TTC549 (cell line): ENCODE data around the gene EMC9.
A peak's percentile ranks its signal among the peaks of the same experiment; 100 is the strongest.

Source experiments
- FAIRE-seq: peaks from 2 replicates; lab custom pipeline; 2012; peaks lifted over from hg19 to GRCh38; lab: Jason Lieb, UNC

The EMC9 gene

DNA sequence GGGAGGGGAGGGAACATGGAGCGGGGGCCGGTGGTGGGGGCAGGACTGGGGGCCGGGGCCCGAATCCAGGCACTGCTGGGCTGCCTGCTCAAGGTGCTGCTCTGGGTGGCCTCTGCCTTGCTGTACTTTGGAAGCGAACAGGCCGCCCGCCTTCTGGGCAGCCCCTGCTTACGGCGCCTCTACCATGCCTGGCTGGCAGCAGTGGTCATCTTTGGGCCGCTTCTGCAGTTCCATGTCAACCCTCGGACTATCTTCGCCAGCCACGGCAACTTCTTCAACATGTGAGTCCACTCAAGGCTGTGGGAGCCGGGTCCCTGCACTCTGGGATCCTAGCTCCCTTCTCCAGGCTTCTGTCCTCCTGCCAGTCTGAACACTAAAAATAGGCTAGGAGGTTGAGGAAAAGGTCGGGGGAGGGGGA is 9.8 kb downstream of the EMC9 start:
- FAIRE-seq, result no peak

DNA sequence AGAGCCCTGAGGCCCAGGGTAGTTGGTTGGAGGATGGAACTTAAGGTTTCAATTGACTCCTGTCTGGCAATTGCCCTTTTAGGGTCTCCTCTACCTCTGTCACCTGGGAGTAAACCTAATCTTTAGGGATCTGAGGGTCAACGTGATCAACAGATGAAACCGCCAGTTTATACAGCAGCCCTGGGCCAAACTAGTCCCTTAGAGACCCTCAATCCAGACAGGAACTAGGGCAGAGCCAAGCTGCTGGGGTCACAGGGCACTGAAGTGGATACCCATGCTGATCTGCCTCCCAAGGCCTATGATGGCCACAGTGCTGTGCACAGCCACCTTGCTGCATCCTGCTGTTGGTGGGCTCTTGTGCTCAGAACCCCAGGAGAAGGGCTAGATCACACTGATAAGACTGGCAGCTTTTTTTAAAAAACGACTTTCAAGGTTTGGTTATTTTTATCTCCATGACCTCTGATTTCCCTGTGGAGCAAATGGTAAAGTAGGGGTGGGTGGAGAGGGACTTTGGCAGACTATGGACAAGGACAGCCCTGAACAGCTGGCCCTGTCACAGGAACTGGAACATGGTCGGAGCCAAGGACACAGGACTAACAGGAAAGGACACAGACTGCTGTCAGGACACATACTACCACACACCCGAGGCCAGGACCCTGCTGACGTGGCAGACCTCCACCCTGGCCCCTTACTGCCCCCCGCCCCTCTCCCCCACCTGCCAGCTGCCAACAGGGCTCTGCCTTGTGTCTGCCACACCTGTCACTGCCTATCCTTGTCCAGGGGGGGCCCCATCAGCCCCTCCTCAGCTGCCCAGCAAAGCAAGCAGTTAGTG is 10.5 kb downstream of the EMC9 start:
- FAIRE-seq, result no peak

DNA sequence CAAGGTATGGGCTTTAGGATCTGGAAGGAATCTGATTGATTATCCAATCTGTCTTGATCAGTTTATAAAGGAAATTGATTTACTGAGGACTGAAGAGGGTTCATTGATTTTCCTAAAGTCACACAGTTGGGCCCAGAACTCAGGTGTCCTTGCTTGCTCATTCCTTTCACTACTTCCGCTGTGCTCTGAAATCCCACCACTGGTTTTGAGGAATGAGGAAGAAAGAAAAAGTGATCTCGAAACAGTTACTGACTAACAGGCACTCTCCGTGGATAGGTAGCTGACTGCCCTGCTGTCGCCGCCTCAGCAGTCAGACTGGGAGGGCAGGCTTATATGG is 11.0 kb downstream of the EMC9 start, which contains the start of gene FITM1:
Gene FITM1 (plus strand): TSS at position 280 of the 337 bp plus-strand sequence. CDS start 905 bp downstream, outside the sequence.
- FAIRE-seq, result no peak

DNA sequence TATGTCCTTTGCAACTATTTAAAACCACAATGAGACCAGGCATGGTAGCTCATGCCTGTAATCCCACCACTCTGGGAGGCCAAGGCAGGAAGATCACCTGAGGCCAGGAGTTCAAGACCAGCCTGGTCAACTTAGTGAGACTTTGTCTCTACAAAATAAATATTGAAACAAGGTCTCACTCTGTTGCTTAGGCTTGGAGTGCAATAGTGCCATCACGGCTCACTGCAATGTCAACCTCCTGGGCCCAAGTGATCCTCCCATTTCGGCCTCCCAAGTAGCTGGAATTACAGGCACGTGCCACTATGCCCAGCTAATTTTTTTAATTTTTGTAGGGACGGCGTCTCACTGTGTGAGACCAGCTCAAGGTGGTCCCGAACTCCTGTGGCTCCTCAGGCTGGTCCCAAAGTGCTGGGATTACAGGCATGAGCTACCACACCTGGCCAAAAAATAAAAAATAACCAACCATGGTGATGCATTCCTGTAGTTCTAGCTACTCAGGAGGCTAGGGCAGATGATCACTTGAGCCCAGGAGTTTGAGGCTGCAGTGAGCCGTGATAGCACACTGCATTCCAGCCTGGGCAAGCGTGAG is 11.9 kb downstream of the EMC9 start:
- FAIRE-seq, result no peak

DNA sequence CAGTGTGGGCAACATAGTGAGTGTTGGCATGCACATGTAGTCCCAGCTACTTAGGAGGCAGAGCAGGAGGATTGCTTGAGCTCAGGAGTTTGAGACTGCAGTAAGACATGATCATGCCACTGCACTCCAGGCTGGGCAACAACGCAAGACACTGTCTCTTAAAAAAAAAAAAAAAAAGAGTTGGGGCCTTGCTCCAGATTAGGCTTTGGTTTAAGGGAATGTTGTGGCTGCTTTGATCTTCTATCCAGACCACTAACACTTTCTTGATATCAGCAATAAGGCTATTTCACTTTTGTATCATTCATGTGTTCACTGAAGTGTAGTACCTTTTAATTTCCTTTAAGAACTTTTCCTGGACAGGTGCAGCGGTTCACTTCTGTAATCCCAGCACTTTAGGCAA is 13.7 kb downstream of the EMC9 start:
- FAIRE-seq, result no peak

DNA sequence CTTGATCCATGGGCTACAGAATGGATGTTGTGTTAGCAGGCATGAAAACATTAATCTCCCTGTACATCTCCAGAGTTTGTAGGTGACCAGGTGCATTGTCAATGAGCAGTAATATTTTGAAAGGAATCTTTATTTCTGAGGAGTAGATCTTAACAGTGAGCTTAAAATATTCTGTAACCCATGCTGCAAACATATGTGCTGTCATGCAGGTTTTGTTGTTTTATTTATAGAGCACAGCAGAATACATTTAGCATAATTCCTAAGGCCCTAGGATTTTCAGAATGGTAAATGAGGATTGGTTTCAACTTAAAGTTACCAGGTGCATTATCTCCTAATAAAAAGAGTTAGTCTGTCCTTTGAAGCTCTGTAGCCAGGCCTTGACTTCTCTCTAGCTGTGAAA is 14.5 kb downstream of the EMC9 start:
- FAIRE-seq, result no peak

DNA sequence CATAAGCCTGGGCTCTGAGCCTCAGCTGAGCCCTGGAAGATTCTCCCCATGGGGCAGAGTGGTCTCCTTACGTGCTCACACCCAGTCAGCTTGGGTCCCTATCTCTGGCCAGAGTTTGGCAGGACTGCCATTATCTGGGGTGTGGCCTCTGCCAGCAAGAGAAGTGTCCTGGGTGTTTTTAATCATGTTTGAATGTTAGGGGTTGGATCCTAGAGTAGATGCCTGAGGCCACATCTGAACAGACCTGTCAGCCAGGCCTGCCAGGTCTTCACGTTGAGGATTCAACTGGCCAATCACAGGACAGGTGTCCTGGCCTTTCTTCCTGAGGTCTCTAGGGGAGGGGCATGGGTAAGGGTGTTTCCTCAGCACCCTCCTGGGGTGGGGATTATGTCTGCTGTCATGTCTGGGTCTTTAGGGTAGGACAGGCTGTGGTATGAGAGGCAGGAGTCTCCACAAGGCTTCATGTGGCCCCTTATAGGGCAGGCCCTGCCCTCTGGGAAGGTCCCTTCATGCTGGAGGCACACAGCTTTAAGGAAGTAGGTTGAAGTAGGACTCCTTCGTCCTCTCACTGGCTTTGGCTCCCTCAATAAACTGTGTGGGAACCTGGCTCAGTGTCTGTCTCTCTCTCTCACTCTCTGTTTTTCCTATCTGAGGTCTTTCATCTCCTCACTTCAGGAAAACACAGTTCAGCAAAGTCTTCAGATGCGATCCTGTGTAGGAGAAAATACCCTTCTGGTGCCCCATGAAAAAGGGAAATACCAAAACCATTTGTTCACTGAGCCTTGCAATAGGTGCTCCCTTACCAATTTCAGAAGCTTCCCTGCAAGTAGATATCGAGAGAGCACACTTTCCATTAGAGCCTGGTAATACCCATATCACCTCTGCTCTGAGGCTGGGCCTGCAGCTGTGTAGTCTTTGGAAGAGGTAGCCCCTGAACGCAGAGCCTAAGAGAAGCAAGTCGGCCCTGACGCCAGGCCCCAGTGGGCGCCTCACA is 17.7 kb downstream of the EMC9 start:
- FAIRE-seq, result no peak

- FAIRE-seq, result no peak
Observed at GRCh38 chr14:24122898-24123297, 18.5 kb downstream of the EMC9 start.

- FAIRE-seq, result no peak
Observed at GRCh38 chr14:24122416-24122815, 19.0 kb downstream of the EMC9 start.

DNA sequence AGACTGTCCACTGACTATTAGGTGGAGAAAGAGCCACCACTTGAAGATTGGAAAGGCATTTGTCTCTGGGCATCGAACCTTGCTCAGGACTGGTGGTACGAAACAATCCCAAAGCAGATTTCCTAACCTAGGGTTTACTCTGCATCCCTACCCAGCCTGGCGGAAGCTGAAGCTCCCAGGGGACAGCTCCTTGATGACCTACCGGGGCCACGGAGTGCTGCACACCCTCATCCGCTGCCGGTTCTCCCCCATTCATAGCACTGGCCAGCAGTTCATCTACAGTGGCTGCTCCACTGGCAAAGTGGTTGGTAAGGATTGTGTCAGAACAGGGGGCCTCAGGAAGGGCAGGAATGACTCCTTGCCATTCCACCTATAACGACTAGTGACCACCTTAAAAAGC is 20.2 kb downstream of the EMC9 start:
- FAIRE-seq, result no peak

- FAIRE-seq, result no peak
Observed at GRCh38 chr14:24119691-24120090, 21.7 kb downstream of the EMC9 start.

GRCh38 chr14:24117179-24117578 is 24.2 kb downstream of the EMC9 start:
- FAIRE-seq, result no peak

GRCh38 chr14:24116128-24116814 is 25.1 kb downstream of the EMC9 start:
- no peak for FAIRE-seq

DNA sequence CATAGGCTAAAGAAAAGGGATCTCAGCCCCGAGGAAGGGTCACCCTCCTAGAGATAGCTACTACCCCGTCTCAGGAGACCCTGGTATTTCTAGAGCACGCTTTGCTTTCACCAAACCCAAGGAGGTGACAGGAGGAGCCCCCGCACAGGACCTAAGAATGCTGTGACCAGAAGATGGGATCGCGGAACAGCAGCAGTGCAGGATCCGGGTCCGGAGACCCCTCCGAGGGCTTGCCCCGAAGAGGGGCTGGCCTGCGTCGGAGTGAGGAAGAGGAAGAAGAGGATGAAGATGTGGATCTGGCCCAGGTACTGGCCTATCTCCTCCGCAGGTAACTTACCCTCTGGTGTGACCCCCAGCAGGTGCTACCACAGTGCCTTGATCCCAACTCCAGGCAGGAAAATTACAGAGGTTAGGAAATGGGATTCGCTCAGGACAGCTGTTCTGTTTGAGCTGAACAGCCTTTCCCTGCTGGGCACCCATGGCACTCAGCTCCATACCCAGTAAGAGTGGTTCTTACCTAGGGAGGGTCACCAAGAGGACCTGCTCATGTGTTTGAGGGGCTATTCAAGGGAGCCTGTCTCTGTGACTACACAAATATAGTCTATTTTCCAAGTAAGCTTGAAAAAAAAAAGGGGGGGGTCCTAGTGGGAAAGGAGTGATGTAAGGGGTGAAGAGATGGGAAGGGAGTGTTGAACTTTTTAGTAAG is 25.8 kb downstream of the EMC9 start:
- no peak for FAIRE-seq

DNA sequence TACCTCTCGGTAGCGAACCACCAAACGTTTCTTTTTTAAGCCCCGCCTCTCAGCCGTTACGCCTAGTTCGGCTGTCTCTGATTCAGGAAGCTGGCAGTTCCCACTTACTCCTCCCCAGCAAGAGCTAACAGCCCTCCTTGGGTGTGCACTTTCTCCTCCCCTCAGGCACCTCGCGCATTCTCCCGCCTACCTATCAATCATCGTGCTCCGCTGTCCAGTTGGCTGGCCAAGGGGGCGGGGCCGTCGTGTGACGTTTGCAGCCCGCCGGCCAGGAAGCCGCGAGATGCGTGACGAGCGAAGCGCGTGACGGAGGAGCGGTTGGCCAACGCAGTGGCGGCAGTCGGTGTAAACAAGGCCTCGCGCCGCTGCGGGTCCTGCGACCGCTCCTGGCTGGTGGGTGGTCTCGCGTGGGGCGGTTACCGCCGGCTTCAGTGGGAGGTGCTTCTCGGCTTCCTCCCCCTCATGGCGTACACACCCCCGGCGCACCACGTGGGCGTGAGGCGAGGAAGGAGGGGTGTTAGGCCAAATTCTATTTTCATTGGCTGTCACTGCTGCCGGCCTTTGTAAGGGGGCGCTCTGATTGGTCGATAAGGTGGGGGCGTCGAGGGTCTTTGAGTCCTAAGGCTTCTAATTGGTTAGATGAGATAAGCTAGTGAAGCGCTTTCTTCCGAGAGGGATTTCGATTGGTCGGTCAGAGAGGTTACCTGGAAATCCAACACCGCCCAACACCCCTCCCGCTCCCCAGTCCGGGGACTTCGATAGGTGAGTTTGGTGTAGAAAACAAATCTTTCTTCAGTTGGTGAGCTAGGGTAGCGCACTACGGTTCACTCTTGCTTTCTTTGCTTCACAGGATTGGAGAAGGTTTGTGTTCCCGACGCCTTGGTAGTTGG is 26.6 kb downstream of the EMC9 start, which contains the start of the genes DCAF11 and NRL:
Gene DCAF11 (plus strand): TSS at position 246 of the 890 bp plus-strand sequence. CDS start 818 bp downstream, outside the sequence.
Gene NRL (minus strand): TSS at position 418 of the 890 bp plus-strand sequence. CDS start 32,101 bp downstream, outside the sequence.
- FAIRE-seq, result peak; percentile 93

- no peak for FAIRE-seq
Observed at GRCh38 chr14:24113801-24114531, 27.4 kb downstream of the EMC9 start.

DNA sequence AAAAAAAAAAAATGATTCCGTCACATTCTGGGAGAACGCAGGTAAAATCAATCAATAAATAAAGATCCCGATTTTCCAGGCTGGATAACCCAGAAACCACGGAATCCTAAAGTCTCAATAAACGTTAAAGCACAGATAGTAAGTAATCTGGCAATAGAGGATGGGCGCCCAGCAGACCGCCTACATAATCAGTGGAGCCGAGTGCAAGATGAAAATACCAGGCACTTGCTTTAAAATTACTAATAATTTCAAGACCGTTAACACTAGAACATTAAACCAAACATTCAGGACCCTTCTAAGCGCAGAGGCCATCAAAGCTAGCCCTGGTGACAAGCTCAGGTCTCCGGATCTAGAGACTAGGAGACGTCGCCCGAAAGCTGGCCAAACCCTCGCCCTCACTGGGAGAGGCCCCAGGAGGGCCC is 28.0 kb downstream of the EMC9 start:
- FAIRE-seq, result no peak

DNA sequence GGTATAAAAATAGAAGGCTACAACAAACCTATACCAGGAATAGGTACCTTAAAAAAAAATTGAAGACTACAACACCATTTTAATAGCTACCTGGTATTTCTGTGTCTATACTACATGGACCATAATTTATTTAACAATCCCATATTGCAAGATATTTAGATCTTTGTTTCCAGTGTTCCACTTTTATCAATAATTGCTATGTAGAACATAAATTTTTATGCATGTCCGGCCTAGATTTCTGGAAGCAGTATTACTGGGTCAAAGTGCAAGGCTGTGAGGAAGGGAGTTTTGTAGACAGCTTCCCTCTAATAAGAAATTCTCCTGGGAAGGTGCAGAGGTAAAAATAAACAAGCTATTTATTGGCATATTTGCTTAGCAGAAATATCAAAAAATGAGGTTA is 30.9 kb downstream of the EMC9 start:
- no peak for FAIRE-seq

DNA sequence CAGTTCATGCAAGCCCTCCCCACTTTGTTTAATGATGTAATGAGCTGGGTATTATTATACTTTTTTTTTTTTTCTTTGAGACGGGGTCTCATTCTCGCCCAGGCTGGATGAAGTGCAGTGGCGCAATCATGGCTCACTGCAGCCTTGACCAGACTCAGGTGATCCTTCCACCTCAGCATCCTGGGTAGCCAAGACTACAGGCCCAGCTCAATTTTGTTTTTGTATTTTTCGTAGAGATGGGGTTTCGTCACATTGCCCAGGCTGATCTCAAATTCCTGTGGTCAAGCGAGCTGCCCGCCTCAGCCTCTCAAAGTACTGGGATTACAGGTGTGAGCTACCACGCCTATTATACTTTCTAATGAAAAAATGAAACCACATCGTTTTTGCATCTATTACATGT is 31.3 kb downstream of the EMC9 start:
- FAIRE-seq, result no peak
